SU-DHL-6 (cell line): Measurements from ENCODE around the gene DNAJB4.
"Not testable (repeated sequence)": the region's sequence is repeated elsewhere in the genome, so short reads cannot be mapped to it uniquely, and the experiment has no call there.

Source experiments
- H2AFZ ChIP-seq: fragments of 200-600 bp; sonication (generic); 2 replicates; pipeline ENCODE4 v1.6.1; 2014; ENCODE audit warnings: low read depth, mild to moderate bottlenecking, moderate library complexity, mixed read lengths, antibody characterized with exemption, low read length; ENCODE audit not compliant: severe bottlenecking
- H3F3A ChIP-seq: fragments of 200-600 bp; shearing (Covaris generic); 2 replicates; pipeline ENCODE4 v1.6.0; 2016; ENCODE audit warnings: antibody characterized with exemption, mild to moderate bottlenecking; ENCODE audit not compliant: insufficient read depth
- H3K27ac ChIP-seq: fragments of 200-600 bp; sonication (generic); 2 replicates; pipeline ENCODE4 v1.5.1; 2016; ENCODE audit warnings: low read depth, mild to moderate bottlenecking, low read length, moderate library complexity, mixed read lengths
- H3K27me3 ChIP-seq: fragments of 200-600 bp; sonication (generic), shearing (Covaris generic); 2 replicates; pipeline ENCODE4 v1.6.0; 2014; ENCODE audit warnings: mild to moderate bottlenecking, low read length
- H3K36me3 ChIP-seq: fragments of 200-600 bp; sonication (generic); 2 replicates; pipeline ENCODE4 v1.6.1; 2014; ENCODE audit warnings: mild to moderate bottlenecking, low read length, mixed read lengths
- H3K4me2 ChIP-seq: fragments of 300-600, 200-600 bp; shearing (Covaris generic), sonication (generic); 2 replicates; pipeline ENCODE4 v1.6.0; 2014; ENCODE audit warnings: low read length, low read depth, mild to moderate bottlenecking; ENCODE audit not compliant: poor library complexity, severe bottlenecking
- H3K4me3 ChIP-seq: fragments of 200-600 bp; sonication (generic); 2 replicates; pipeline ENCODE4 v1.5.1; 2014; ENCODE audit warnings: antibody characterized with exemption, low read length, mild to moderate bottlenecking, mixed read lengths; ENCODE audit not compliant: insufficient read depth, poor library complexity, severe bottlenecking
- H3K79me2 ChIP-seq: fragments of 200-600 bp; sonication (generic); 2 replicates; pipeline ENCODE4 v1.6.1; 2014; ENCODE audit warnings: mild to moderate bottlenecking, low read length, moderate library complexity; ENCODE audit not compliant: insufficient read depth
- H3K9ac ChIP-seq: fragments of 200-600 bp; sonication (generic); 2 replicates; pipeline ENCODE4 v1.7.0; 2014; ENCODE audit warnings: mild to moderate bottlenecking, low read length
- H3K9me2 ChIP-seq: fragments of 200-600 bp; sonication (generic); replicated peaks from 2 replicates; pipeline ENCODE4 v1.6.1; 2014; ENCODE audit warnings: low read length; ENCODE audit not compliant: insufficient read depth
- H3K9me3 ChIP-seq: fragments of 200-600 bp; sonication (generic); 2 replicates; pipeline ENCODE4 v1.6.1; 2014; ENCODE audit warnings: low read length, mixed read lengths; ENCODE audit not compliant: insufficient read depth
- H4K20me1 ChIP-seq: fragments of 200-600 bp; sonication (generic); 2 replicates; pipeline ENCODE4 v1.6.1; 2014; ENCODE audit warnings: low read depth, mild to moderate bottlenecking, antibody characterized with exemption, low read length, moderate library complexity, mixed read lengths
- CTCF ChIP-seq: fragments of 200-600 bp; sonication (generic); IDR thresholded peaks from one replicate; pipeline ENCODE4 v1.5.1; 2017; ENCODE audit warnings: antibody characterized with exemption, mild to moderate bottlenecking, low read length, moderate library complexity; ENCODE audit not compliant: insufficient read depth, poor library complexity, severe bottlenecking
- EZH2phosphoT487 ChIP-seq: fragments of 200-600 bp; sonication (generic), shearing (Covaris generic); conservative IDR thresholded peaks from 2 replicates; pipeline ENCODE4 v1.6.1; 2018; ENCODE audit warnings: mild to moderate bottlenecking, antibody characterized with exemption, low read length, moderate library complexity, mixed read lengths

The DNAJB4 gene

GRCh38 chr1:78060857-78061563 lies 56.3 kb downstream of the DNAJB4 start:
- no peak overlapping the region for H3K9ac ChIP-seq
- no peaks in the 10 kb centered on the region for H3K9me2 ChIP-seq
- no peak overlapping the region for H3K4me3 ChIP-seq
- H3K79me2 ChIP-seq = no peaks in the 10 kb centered on the region
- no peaks in the 10 kb centered on the region for H4K20me1 ChIP-seq
- H3K9me3 ChIP-seq = no peaks in the 10 kb centered on the region
- H3K27me3 ChIP-seq = no peaks in the 10 kb centered on the region
- no peak for TF ChIP-seq CTCF
- no peak for TF ChIP-seq EZH2phosphoT487
- H3K27ac ChIP-seq = no peak overlapping the region
- H2AFZ ChIP-seq = no peak overlapping the region
- no peaks in the 10 kb centered on the region for H3F3A ChIP-seq
- H3K36me3 ChIP-seq = no peaks in the 10 kb centered on the region
- no peak overlapping the region for H3K4me2 ChIP-seq

- no peaks in the 10 kb centered on the region for H3K36me3 ChIP-seq
- H2AFZ ChIP-seq = no peak overlapping the region
- no peaks in the 10 kb centered on the region for H3K79me2 ChIP-seq
- no peak overlapping the region for H3K4me3 ChIP-seq
- no peaks in the 10 kb centered on the region for H3K9me2 ChIP-seq
- no peaks in the 10 kb centered on the region for H4K20me1 ChIP-seq
- no peak overlapping the region for H3K9ac ChIP-seq
- no peak overlapping the region for H3K4me2 ChIP-seq
- no peaks in the 10 kb centered on the region for H3K9me3 ChIP-seq
- H3K27ac ChIP-seq = no peak overlapping the region
- TF ChIP-seq CTCF (no peak), EZH2phosphoT487 (no peak)
- H3K27me3 ChIP-seq = no peaks in the 10 kb centered on the region
- H3F3A ChIP-seq = no peaks in the 10 kb centered on the region
Measured at GRCh38 chr1:78061825-78062523, 57.2 kb downstream of the DNAJB4 start.

- H3K36me3 ChIP-seq, H3K79me2 ChIP-seq, H3K27me3 ChIP-seq, H3K27ac ChIP-seq, H3K4me3 ChIP-seq, H3K9me3 ChIP-seq, H3K9me2 ChIP-seq, H3K9ac ChIP-seq, H2AFZ ChIP-seq, H4K20me1 ChIP-seq, H3K4me2 ChIP-seq, H3F3A ChIP-seq: not testable (repeated sequence)
Measured at GRCh38 chr1:78064886-78065285, 60.1 kb downstream of the DNAJB4 start.
